Adrenal gland (tissue), 5 donors: ENCODE results near the gene ADM5.

Source experiments
- POLR2A ChIP-seq, 2 donors: fragments of 450-650 bp; IDR thresholded peaks; one replicate each; pipeline ENCODE4 v1.6.1; 2017; ENCODE audit warnings: antibody characterized with exemption in 2 of 2, mild to moderate bottlenecking in 2 of 2, moderate library complexity in 1 of 2
- TF ChIP-seq, protein P1 (sequence below), 6 experiments: fragments of 450-650 bp in 4 of 6; fragments of 200-600 bp in 2 of 6; sonication (generic) in 1 of 6; IDR thresholded peaks; 1 replicate in 5 of 6; 2 replicates in 1 of 6; pipeline versions ENCODE4 v1.5.1 to v1.8.0; 2016 to 2021; ENCODE audit warnings: antibody characterized with exemption in 6 of 6, mild to moderate bottlenecking in 2 of 6, moderate library complexity in 1 of 6
- donor health status: DM: no; HTN: no; CAD: no.

DNA sequence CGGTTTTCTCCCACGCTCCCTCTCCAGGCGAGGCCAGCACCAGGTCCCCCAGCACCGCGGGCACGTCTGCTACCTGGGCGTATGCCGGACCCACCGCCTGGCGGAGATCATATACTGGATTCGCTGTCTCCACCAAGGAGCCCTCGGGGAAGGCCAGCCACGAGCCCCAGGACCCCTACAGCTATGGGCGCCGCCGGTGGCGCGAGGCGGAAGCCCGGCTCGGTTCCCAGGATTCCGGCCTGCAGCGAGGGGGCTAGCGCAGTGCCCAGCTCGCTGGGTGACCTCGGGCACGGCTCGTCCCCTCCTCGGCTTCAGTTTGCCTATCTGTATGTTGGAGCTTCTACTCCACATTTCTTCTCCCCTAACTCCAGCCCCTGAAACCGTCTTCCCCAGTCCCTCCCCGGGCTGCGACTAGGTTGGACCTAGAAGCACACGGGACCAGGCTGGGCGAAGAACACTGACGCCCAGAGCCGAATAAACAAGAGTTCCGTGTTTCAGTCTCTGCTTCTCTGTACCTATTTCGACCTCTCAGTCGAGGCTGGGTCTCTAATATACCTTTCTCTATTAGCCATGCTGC lies 773 bp downstream of the ADM5 start:
- TF ChIP-seq, protein P1, sequence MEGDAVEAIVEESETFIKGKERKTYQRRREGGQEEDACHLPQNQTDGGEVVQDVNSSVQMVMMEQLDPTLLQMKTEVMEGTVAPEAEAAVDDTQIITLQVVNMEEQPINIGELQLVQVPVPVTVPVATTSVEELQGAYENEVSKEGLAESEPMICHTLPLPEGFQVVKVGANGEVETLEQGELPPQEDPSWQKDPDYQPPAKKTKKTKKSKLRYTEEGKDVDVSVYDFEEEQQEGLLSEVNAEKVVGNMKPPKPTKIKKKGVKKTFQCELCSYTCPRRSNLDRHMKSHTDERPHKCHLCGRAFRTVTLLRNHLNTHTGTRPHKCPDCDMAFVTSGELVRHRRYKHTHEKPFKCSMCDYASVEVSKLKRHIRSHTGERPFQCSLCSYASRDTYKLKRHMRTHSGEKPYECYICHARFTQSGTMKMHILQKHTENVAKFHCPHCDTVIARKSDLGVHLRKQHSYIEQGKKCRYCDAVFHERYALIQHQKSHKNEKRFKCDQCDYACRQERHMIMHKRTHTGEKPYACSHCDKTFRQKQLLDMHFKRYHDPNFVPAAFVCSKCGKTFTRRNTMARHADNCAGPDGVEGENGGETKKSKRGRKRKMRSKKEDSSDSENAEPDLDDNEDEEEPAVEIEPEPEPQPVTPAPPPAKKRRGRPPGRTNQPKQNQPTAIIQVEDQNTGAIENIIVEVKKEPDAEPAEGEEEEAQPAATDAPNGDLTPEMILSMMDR (IDR thresholded peaks at IDR 0.05) = peak in 2 of 6 experiments; percentile 3 to 5
- TF ChIP-seq POLR2A (IDR thresholded peaks at IDR 0.05) = no peak
